ENCODE measurements around the gene GATA5. TPM values are rescaled to one million over a fixed set of nuclear protein-coding genes. Genes with fewer than 3 reads are reported as not detected.
A peak's percentile ranks its signal among the peaks of the same experiment; 100 is the strongest.

GATA5 gene
- total RNA-seq, 1 experiment from 2014 or later, result not detected

- Histone ChIP-seq H2AFZ (ENCODE audit: low read depth, low read length, poor library complexity, severe bottlenecking) (no peak overlapping the region), H3K9me3 (ENCODE audit: control insufficient read depth in 1 of 2, insufficient read depth in 1 of 2, low read depth in 1 of 2, low read length in 2 of 2) (no peaks in the 10 kb centered on the region), H3K36me3 (ENCODE audit: control insufficient read depth in 1 of 2, insufficient read depth in 2 of 2, low read length in 2 of 2) (no peaks in the 10 kb centered on the region), H3K9ac (ENCODE audit: low read length) (no peak overlapping the region), H3K4me1 (ENCODE audit: control insufficient read depth in 1 of 2, insufficient read depth in 2 of 2, low read length in 2 of 2) (no peaks in the 10 kb centered on the region), H3K9me2 (ENCODE audit: insufficient read depth) (no peaks in the 10 kb centered on the region), H3K4me2 (ENCODE audit: low read length) (no peak overlapping the region), H3K27me3 (ENCODE audit: insufficient read depth, low read length) (no peaks in the 10 kb centered on the region), H3K27ac (ENCODE audit: low read depth, low read length) (no peak overlapping the region), H3K79me2 (ENCODE audit: insufficient read depth, low read length) (no peaks in the 10 kb centered on the region), H4K20me1 (ENCODE audit: insufficient read depth) (no peaks in the 10 kb centered on the region), H3K4me3 (replicated peaks in 1 of 2; ENCODE audit: low read depth in 1 of 2, low read length in 2 of 2) (no peak overlapping the region)
- DNase-seq (ENCODE audit: low read depth, low spot score) (no peak), ATAC-seq (peak; percentile 86)
- TF ChIP-seq CBX3 (IDR thresholded peaks at IDR 0.05; ENCODE audit: low read depth), result no peak
- TF ChIP-seq TCF7L2 (IDR thresholded peaks at IDR 0.05; ENCODE audit: borderline replicate concordance, extremely low read depth, insufficient read depth, insufficient read length), result no peak
- no peak for TF ChIP-seq FOSL1 (IDR thresholded peaks at IDR 0.05; ENCODE audit: low read depth)
- TF ChIP-seq EZH2 (IDR thresholded peaks at IDR 0.05), result no peak
- TF ChIP-seq CEBPB (IDR thresholded peaks at IDR 0.05; ENCODE audit: low read depth), result no peak
- TF ChIP-seq CTCF (IDR thresholded peaks at IDR 0.05 in 2 of 3, conservative IDR thresholded peaks at IDR 0.05 in 1 of 3; ENCODE audit: borderline replicate concordance in 1 of 3, insufficient read depth in 1 of 3, low read depth in 2 of 3, low read length in 2 of 3), result peak in 2 of 3 experiments; percentile 39 to 45; a peak in 4 of 6 replicates
- TF ChIP-seq ZNF274 (IDR thresholded peaks at IDR 0.05; ENCODE audit: low read depth, low read length), result no peak
- TF ChIP-seq RAD21 (IDR thresholded peaks at IDR 0.05; ENCODE audit: low read depth), result peak; percentile 53; the same call in 1 of the 2 replicates
- TF ChIP-seq MAX (IDR thresholded peaks at IDR 0.05), result no peak
- TF ChIP-seq SIN3A (IDR thresholded peaks at IDR 0.05; ENCODE audit: low read depth), result no peak
- TF ChIP-seq ELF1 (IDR thresholded peaks at IDR 0.05; ENCODE audit: borderline replicate concordance, low read depth), result no peak
- TF ChIP-seq ZFX (IDR thresholded peaks at IDR 0.05), result no peak
- TF ChIP-seq ATF3 (IDR thresholded peaks at IDR 0.05), result no peak
- no peak for TF ChIP-seq SRF (IDR thresholded peaks at IDR 0.05; ENCODE audit: low read depth)
- TF ChIP-seq JUND (IDR thresholded peaks at IDR 0.05), result no peak
- no peak for TF ChIP-seq EGR1 (IDR thresholded peaks at IDR 0.05; ENCODE audit: low read depth)
- no peak for TF ChIP-seq POLR2A (IDR thresholded peaks at IDR 0.05; ENCODE audit: borderline replicate concordance, extremely low read depth, insufficient read depth, insufficient read length)
- POLR2A ChIA-PET, result no interaction called here
- BruUV-seq (replicated peaks), result no TSS peak
- intact Hi-C loops (cut with micrococcal nuclease), result no loop called here
- RAD21 ChIA-PET (ENCODE audit: low non-redundant PET in 1 of 2, low total read pairs in 2 of 2, uncharacterized antibody in 2 of 2, unreplicated experiment in 2 of 2), result interaction anchor here in 1 of 2 experiments (0.6 kb wide), 1 partner anchor 174 kb away, joined by 3 read pairs; no protein-coding TSS in a partner anchor
- CTCF ChIA-PET, result interaction anchor here (0.9 to 1.9 kb wide), 4 partner anchors 22 to 316 kb away, joined by 3 to 11 read pairs (median 5); no protein-coding TSS in a partner anchor
Measured at GRCh38 chr20:62477669-62478455, 2.1 kb upstream of the GATA5 start.
